PFSK-1 (cell line): ENCODE data around the gene ATP13A1.

Experiments
- FOXP2 ChIP-seq: optimal IDR thresholded peaks from 2 replicates; pipeline ENCODE3; 2011; ENCODE audit warnings: borderline replicate concordance, control low read depth, inconsistent platforms; ENCODE audit not compliant: insufficient read depth; ENCODE audit errors: extremely low read length, extremely low read depth
- POLR2AphosphoS5 ChIP-seq: IDR thresholded peaks from 2 replicates; pipeline ENCODE4 v1.6.1; 2012; ENCODE audit warnings: low read depth, mild to moderate bottlenecking, control low read depth, low read length, moderate library complexity
- SIN3A ChIP-seq: IDR thresholded peaks from 2 replicates; pipeline ENCODE4 v1.6.1; 2012; ENCODE audit warnings: mild to moderate bottlenecking, low read length, moderate library complexity, borderline replicate concordance; ENCODE audit not compliant: insufficient read depth
- TAF1 ChIP-seq: IDR thresholded peaks from 2 replicates; pipeline ENCODE4 v1.6.1; 2012; ENCODE audit warnings: low read length, control low read depth, borderline replicate concordance; ENCODE audit not compliant: insufficient read depth
- TF ChIP-seq, protein P1 (sequence below), 2 experiments: IDR thresholded peaks; 2 replicates each; pipeline versions ENCODE4 v1.6.1 to v1.8.0; 2011 to 2012; ENCODE audit warnings: low read depth in 2 of 2, low read length in 2 of 2, control low read depth in 1 of 2, inconsistent platforms in 1 of 2, mild to moderate bottlenecking in 1 of 2, moderate library complexity in 1 of 2; ENCODE audit not compliant: insufficient read depth in 1 of 2

ATP13A1 gene

GRCh38 chr19:19613506-19613905, 50.0 kb downstream of the ATP13A1 start:
- TF ChIP-seq POLR2AphosphoS5 (no peak), TAF1 (no peak), SIN3A (no peak), FOXP2 (no peak)
- TF ChIP-seq, protein P1, sequence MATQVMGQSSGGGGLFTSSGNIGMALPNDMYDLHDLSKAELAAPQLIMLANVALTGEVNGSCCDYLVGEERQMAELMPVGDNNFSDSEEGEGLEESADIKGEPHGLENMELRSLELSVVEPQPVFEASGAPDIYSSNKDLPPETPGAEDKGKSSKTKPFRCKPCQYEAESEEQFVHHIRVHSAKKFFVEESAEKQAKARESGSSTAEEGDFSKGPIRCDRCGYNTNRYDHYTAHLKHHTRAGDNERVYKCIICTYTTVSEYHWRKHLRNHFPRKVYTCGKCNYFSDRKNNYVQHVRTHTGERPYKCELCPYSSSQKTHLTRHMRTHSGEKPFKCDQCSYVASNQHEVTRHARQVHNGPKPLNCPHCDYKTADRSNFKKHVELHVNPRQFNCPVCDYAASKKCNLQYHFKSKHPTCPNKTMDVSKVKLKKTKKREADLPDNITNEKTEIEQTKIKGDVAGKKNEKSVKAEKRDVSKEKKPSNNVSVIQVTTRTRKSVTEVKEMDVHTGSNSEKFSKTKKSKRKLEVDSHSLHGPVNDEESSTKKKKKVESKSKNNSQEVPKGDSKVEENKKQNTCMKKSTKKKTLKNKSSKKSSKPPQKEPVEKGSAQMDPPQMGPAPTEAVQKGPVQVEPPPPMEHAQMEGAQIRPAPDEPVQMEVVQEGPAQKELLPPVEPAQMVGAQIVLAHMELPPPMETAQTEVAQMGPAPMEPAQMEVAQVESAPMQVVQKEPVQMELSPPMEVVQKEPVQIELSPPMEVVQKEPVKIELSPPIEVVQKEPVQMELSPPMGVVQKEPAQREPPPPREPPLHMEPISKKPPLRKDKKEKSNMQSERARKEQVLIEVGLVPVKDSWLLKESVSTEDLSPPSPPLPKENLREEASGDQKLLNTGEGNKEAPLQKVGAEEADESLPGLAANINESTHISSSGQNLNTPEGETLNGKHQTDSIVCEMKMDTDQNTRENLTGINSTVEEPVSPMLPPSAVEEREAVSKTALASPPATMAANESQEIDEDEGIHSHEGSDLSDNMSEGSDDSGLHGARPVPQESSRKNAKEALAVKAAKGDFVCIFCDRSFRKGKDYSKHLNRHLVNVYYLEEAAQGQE (IDR thresholded peaks at IDR 0.05; ENCODE audit: insufficient read depth in 1 of 2, low read depth in 2 of 2, low read length in 2 of 2): no peak

DNA sequence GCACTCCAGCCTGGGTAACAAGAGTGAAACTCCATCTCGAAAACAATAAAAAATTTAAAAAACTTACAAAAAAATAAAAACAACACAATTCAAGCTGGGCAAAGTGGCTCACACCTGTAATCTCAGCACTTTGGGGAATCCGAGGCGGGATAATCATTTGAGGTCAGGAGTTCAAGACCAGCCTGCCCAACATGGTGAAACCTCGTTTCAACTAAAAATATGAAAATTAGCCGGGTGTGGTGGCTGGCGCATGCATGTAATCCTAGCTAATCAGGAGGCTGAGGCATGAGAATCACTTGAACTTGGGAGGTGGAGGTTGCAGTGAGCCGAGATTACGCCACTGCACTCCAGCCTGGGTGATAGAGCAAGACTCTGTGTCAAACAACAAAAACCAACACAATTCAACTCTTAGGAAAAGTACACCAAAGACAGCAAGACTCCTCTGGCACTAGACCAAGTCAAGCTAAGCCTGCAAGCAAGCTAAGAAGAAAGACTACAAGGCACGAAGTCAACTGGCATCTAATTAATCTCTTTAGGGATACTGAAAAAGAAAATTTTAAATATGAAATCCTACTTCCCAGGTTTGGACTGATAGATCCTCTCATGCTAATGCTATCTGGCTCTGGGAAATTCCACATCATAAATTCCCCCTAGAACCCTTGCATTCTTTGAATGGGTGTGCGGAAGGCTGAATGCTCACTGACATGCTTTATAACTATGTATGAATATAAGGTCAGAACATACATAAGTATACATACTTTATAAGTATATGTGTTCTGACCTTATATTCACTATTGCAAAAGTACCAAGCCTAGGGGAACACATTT, 52.9 kb downstream of the ATP13A1 start:
- no peak for TF ChIP-seq TAF1
- no peak for TF ChIP-seq POLR2AphosphoS5
- no peak for TF ChIP-seq SIN3A
- TF ChIP-seq, protein P1 (IDR thresholded peaks at IDR 0.05; ENCODE audit: insufficient read depth in 1 of 2, low read depth in 2 of 2, low read length in 2 of 2): no peak
- TF ChIP-seq FOXP2: no peak

GRCh38 chr19:19606021-19606420, 57.5 kb downstream of the ATP13A1 start:
- TF ChIP-seq TAF1 (no peak), POLR2AphosphoS5 (no peak), FOXP2 (no peak), SIN3A (no peak)
- TF ChIP-seq, protein P1 (IDR thresholded peaks at IDR 0.05; ENCODE audit: insufficient read depth in 1 of 2, low read depth in 2 of 2, low read length in 2 of 2): no peak

- TF ChIP-seq TAF1 (no peak), SIN3A (no peak), POLR2AphosphoS5 (no peak), FOXP2 (no peak)
- TF ChIP-seq, protein P1 (IDR thresholded peaks at IDR 0.05; ENCODE audit: insufficient read depth in 1 of 2, low read depth in 2 of 2, low read length in 2 of 2): no peak
Observed at GRCh38 chr19:19602713-19603324, 60.7 kb downstream of the ATP13A1 start.
